GM19438 (cell line): ENCODE data around the gene WDR73.
"Not testable (repeated sequence)": the region's sequence is repeated elsewhere in the genome, so short reads cannot be mapped to it uniquely, and the experiment has no call there.

Experiments used
- ATAC-seq: cut with Tn5 transposase; IDR thresholded peaks from one replicate; pipeline ENCODE4 v1.9.1; 2021; ENCODE audit warnings: low read depth; ENCODE audit not compliant: unreplicated experiment

WDR73 gene

GRCh38 chr15:84653910-84654688, at the start of gene WDR73:
Gene WDR73, minus strand, starts transcription at chr15:84654283. Its CDS starts 9 bp downstream, at chr15:84654274.
- peak; percentile 80 for ATAC-seq

DNA sequence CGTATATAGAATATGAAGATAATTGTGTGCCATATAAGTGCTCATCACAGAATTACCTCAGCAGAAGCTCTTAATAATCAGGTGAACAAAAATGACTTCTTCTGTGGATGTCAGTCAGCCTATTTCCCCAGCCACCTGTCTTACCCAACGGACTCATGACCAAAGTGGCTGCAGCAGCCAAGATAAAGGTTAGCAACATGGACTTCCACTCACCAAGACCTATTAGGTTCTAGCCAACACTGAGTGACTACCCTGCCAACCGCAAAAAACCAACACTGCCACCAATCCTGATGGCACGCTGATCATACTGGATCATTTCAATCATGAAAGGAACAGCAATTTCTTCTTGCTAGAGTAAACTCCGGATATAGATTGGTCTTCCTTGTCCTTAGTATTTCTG, 49.7 kb upstream of the WDR73 start:
- no peak for ATAC-seq

DNA sequence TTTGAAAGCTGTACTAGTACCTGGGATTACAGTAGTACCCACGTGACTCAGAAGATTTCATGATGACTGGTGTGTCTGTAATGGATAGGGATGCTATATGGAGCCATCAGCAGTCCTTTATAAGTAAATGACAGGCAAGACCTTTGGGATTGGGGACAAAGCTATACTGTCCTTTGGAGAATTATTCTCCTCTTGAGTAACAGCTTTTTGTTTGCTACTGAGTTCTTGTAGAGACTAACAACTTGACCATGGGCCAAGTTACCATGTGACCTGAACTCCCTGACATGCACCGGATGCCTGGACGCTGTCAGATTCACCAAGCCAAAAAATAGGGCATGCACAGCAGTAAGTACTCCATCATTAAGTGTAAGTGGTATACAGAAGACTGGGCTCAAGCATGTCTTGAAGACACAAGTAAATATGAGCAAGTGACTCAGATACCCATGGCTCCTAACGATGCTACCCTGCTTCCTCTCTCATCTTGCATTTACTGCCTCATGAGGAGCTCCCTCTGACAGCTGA, 48.9 kb upstream of the WDR73 start:
- no peak for ATAC-seq

DNA sequence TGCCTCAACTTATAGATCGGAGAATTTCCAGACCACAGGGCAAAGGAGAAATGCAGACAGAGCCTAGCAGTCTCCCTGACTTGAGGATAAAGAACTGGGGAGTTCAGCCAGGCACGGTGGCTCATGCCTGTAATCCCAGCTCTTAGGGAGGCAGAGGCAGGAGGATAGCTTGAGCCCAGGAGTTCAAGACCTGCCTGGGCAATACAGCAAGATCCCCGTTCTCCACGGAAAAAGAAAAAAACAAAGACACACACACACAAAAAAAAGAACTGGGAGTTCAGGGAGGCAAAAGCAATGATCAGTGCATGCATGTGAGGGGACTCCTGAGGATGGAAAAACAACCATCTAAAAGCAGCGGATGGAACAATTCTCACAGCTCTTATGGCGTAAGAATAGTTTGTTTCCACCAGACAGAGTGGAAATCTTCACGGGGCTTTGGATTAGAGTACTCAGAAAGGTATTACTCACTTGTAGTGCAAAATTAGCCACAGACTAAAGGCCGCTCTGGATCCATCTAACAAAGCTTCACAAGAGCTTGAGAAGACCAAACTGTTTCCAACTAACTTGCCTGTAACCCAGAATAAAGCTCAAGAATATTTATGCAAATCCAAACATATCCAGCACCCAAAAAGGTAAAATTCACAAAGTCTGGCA, 45.6 kb upstream of the WDR73 start:
- ATAC-seq, result no peak

GRCh38 chr15:84697236-84697990, 43.3 kb upstream of the WDR73 start:
- no peak for ATAC-seq

DNA sequence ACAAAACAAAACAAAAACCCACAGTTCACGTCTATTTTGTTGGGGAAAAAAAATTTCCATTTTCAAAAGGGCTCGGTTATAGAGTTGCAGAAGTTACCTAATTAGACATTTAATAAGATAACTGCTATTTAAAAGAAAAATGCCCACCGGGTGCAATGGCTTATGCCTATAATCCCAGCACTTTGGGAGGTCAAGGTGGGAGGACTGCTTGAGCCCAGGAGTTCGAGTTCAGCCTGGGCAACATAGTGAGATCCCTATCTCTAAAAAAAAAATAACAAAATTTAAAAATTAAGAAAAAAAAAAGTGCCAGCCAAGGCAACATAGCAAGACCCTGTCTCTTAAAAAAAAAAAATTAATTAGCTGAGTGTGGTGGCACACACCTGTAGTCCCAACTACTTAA, 42.7 kb upstream of the WDR73 start:
- ATAC-seq, result no peak

DNA sequence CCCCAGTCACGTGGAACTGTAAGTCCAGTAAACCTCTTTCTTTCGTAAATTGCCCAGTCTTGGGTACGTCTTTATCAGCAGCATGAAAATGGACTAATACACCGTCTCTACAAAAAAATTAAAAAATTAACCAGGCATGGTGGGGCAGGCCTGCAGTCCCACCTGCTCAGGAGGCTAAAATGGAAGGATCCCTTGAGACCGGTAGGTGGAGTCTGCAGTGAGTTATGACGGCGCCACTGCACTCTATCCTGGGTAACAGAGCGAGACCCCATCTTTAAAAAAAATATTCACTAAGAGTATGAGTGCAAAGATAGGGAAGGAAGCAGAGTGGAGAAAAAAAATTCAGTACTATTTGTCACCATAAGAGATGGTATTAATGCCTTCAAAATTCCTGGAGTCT, 36.3 kb upstream of the WDR73 start:
- ATAC-seq, result no peak

- no peak for ATAC-seq
These were observed 35.8 kb upstream of the WDR73 start for GRCh38 chr15:84689858-84690257.

DNA sequence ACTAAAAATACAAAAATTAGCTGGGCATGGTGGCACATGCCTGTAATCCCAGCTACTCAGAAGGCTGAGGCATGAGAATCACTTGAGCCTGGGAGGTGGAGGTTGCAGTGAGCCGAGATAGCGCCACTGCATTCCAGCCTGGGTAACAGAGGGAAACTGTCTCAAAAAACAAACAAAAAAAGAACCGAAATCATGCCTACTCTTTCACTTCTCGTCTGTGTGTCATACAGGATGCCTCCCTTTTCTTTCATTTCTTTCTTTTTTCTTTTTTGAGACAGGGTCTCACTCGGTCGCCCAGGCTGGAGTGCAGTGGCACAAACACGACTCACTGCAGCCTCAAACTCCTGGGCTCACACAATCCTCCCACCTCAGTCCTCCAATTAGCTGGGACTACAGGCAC, 32.4 kb upstream of the WDR73 start:
- not testable (repeated sequence) for ATAC-seq

GRCh38 chr15:84685304-84685703, 31.2 kb upstream of the WDR73 start:
- no peak for ATAC-seq

- ATAC-seq, result no peak
These were observed 30.0 kb upstream of the WDR73 start for GRCh38 chr15:84684092-84684491.

- ATAC-seq, result no peak
These were observed 27.7 kb upstream of the WDR73 start for GRCh38 chr15:84681831-84682230.

- no peak for ATAC-seq
These were observed 17.1 kb upstream of the WDR73 start for GRCh38 chr15:84671211-84671610.

DNA sequence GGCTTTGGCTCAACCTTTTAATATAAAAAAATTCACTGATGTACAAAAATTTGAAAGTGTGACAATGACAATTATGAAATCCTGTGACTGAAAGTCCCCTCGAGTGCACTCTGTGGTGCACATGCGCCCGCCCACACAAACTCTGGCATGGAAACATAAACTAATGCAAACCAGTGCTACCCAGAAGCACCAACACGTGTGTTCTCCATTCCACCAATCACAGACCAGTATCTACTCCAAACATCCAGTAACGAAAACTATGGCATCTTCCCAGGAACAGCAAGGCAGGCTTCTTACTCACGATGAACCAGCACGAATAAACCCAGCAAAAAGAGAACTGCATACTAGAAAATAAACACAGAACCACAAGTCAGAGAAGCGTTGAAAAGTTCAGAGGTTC, 15.6 kb upstream of the WDR73 start:
- ATAC-seq, result no peak

DNA sequence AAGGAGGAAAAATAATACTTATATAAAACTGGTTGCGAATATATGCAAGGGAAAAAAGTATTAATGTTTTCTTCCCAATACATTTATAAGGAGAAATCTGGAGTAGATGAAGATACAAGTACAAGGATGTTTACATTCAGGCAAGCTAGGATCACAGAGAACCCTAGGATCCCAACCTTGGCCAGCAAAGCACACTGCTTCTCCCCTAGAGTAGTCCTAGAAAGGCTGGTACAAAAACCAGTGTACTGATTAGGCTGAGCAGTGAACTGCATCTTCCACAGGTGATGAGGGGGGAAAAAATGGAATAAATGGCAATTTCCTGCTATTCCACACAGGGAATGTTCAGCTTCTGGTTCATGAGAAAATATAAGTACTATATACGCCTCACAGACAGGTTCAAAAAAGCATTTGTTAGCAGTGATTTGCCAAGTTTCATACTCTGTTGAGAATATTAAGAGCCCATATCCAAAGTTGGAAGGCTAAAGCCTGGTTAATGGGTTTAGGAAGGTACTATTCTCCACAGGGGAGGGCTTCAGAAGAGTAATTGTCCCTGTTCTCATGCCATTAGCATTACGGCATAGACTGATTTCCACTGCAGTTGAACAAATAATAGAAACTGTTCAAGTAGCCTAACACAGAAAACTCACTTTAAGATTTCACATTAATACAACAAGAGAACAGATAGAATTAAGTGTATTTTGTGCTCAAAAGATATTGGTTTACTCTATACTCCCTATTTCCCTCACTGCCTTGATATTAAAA, 14.3 kb upstream of the WDR73 start:
- no peak for ATAC-seq

GRCh38 chr15:84666373-84666772, 12.3 kb upstream of the WDR73 start:
- no peak for ATAC-seq

DNA sequence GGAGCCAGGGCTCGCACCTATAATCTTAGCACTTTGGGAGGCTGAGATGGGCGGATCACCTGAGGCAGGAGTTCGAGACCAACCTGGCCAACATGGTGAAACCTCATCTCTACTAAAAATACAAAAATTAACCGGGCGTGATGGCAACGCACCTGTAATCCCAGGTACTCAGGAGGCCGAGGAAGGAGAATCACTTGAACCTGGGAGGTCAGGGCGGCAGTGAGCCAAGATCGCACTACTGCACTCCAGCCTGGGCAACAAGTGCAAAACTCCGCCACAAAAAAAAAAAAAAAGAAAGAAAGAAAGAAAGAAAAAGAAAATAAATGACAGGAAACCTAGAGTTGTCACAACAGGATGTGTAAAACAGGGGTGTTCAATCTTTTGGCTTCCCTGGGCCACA, 6.9 kb upstream of the WDR73 start:
- no peak for ATAC-seq

GRCh38 chr15:84659904-84660781, 6.1 kb upstream of the WDR73 start:
- no peak for ATAC-seq

- no peak for ATAC-seq
These were observed 4.8 kb upstream of the WDR73 start for GRCh38 chr15:84658788-84659411.
